RKO (cell line): ENCODE data around the gene KLHL29.
A peak's percentile ranks its signal among the peaks of the same experiment; 100 is the strongest.

Experiments
- DNase-seq: peaks from one replicate; pipeline ENCODE4 v3.0.0-alpha.2; 2016; ENCODE audit warnings: low spot score

KLHL29 gene

GRCh38 chr2:23422089-23423061, 37.4 kb downstream of the KLHL29 start:
- DNase-seq = no peak

- no peak for DNase-seq
Measured at GRCh38 chr2:23423062-23423872, 38.3 kb downstream of the KLHL29 start.

- no peak for DNase-seq
Measured at GRCh38 chr2:23423873-23424680, 39.1 kb downstream of the KLHL29 start.

- DNase-seq = no peak
Measured at GRCh38 chr2:23425338-23425871, 40.4 kb downstream of the KLHL29 start.

- DNase-seq = no peak
Measured at GRCh38 chr2:23425885-23426262, 40.9 kb downstream of the KLHL29 start.

- no peak for DNase-seq
Measured at GRCh38 chr2:23426263-23426905, 41.4 kb downstream of the KLHL29 start.

- no peak for DNase-seq
Measured at GRCh38 chr2:23427350-23427749, 42.4 kb downstream of the KLHL29 start.

GRCh38 chr2:23427976-23428375, 43.0 kb downstream of the KLHL29 start:
- no peak for DNase-seq

GRCh38 chr2:23429036-23429435, 44.1 kb downstream of the KLHL29 start:
- DNase-seq = no peak

- peak; percentile 53 for DNase-seq
Measured at GRCh38 chr2:23430263-23430662, 45.3 kb downstream of the KLHL29 start.

- no peak for DNase-seq
Measured at GRCh38 chr2:23432531-23432930, 47.6 kb downstream of the KLHL29 start.

- no peak for DNase-seq
Measured at GRCh38 chr2:23433282-23433681, 48.3 kb downstream of the KLHL29 start.

- DNase-seq = no peak
Measured at GRCh38 chr2:23434721-23435121, 49.7 kb downstream of the KLHL29 start.

GRCh38 chr2:23435250-23436035, 50.5 kb downstream of the KLHL29 start:
- DNase-seq = no peak

- no peak for DNase-seq
Measured at GRCh38 chr2:23436346-23437098, 51.5 kb downstream of the KLHL29 start.

GRCh38 chr2:23441414-23441813, 56.4 kb downstream of the KLHL29 start:
- DNase-seq = no peak

GRCh38 chr2:23445450-23445868, 60.5 kb downstream of the KLHL29 start:
- peak; percentile 82 for DNase-seq

- DNase-seq = no peak
Measured at GRCh38 chr2:23446916-23447315, 61.9 kb downstream of the KLHL29 start.

GRCh38 chr2:23447405-23447804, 62.4 kb downstream of the KLHL29 start:
- DNase-seq = no peak

GRCh38 chr2:23448906-23449305, 63.9 kb downstream of the KLHL29 start:
- DNase-seq = no peak
